DOHH2 (cell line): Measurements from ENCODE around the gene SNTN.
"Not testable (repeated sequence)": the region's sequence is repeated elsewhere in the genome, so short reads cannot be mapped to it uniquely, and the experiment has no call there.

Experiments used
- H3F3A ChIP-seq: fragments of 200-600 bp; sonication (generic), shearing (Covaris generic); 2 replicates; pipeline ENCODE4 v1.6.0; 2016; ENCODE audit warnings: antibody characterized with exemption, mild to moderate bottlenecking; ENCODE audit not compliant: control insufficient read depth, insufficient read depth
- H3K27ac ChIP-seq: fragments of 200-600 bp; sonication (generic); 2 replicates; pipeline ENCODE4 v1.5.1; 2014; ENCODE audit warnings: low read depth, mild to moderate bottlenecking, low read length, moderate library complexity
- H3K27me3 ChIP-seq: fragments of 200-600 bp; sonication (generic); 2 replicates; pipeline ENCODE4 v1.6.1; 2014; ENCODE audit warnings: mild to moderate bottlenecking, low read length, mixed read lengths; ENCODE audit not compliant: control insufficient read depth
- H3K36me3 ChIP-seq: fragments of 200-600 bp; sonication (generic); 2 replicates; pipeline ENCODE4 v1.6.1; 2014; ENCODE audit warnings: mild to moderate bottlenecking, low read length, moderate library complexity, mixed read lengths; ENCODE audit not compliant: control insufficient read depth
- H3K4me1 ChIP-seq: fragments of 200-600 bp; sonication (generic); 2 replicates; pipeline ENCODE4 v1.6.1; 2014; ENCODE audit warnings: mild to moderate bottlenecking, low read length, mixed read lengths; ENCODE audit not compliant: control insufficient read depth
- H3K4me2 ChIP-seq: fragments of 200-600 bp; sonication (generic); 2 replicates; pipeline ENCODE4 v1.6.0; 2014; ENCODE audit warnings: mild to moderate bottlenecking, low read length, moderate library complexity
- H3K4me3 ChIP-seq: fragments of 200-600 bp; sonication (generic); 2 replicates; pipeline ENCODE4 v1.5.1; 2014; ENCODE audit warnings: mild to moderate bottlenecking, low read length, mixed read lengths
- H3K79me2 ChIP-seq: fragments of 200-600 bp; sonication (generic); 2 replicates; pipeline ENCODE4 v1.6.1; 2014; ENCODE audit warnings: mild to moderate bottlenecking, low read length, mixed read lengths; ENCODE audit not compliant: control insufficient read depth
- H3K9me2 ChIP-seq: fragments of 200-600 bp; sonication (generic); replicated peaks from 2 replicates; pipeline ENCODE4 v1.6.1; 2014; ENCODE audit warnings: mild to moderate bottlenecking, low read length, mixed read lengths; ENCODE audit not compliant: control insufficient read depth
- H3K9me3 ChIP-seq: fragments of 200-600 bp; sonication (generic); 2 replicates; pipeline ENCODE4 v1.6.1; 2014; ENCODE audit warnings: antibody characterized with exemption, low read length, mixed read lengths; ENCODE audit not compliant: control insufficient read depth, insufficient read depth
- H4K20me1 ChIP-seq: fragments of 200-600 bp; sonication (generic); 2 replicates; pipeline ENCODE4 v1.6.0; 2014; ENCODE audit warnings: low read depth, mild to moderate bottlenecking, antibody characterized with exemption, low read length, moderate library complexity; ENCODE audit not compliant: control insufficient read depth, insufficient read depth
- CTCF ChIP-seq: fragments of 200-600 bp; sonication (generic); IDR thresholded peaks from one replicate; pipeline ENCODE4 v1.5.1; 2014; ENCODE audit warnings: antibody characterized with exemption, mild to moderate bottlenecking, low read depth, low read length; ENCODE audit not compliant: poor library complexity, severe bottlenecking
- EZH2phosphoT487 ChIP-seq: fragments of 200-600 bp; sonication (generic); IDR thresholded peaks from 2 replicates; pipeline ENCODE4 v1.6.1; 2017; ENCODE audit warnings: borderline replicate concordance, mild to moderate bottlenecking, antibody characterized with exemption, low read length, moderate library complexity, mixed read lengths

SNTN gene

GRCh38 chr3:63639806-63640205, 12.7 kb upstream of the SNTN start:
- no peaks in the 10 kb centered on the region for H3F3A ChIP-seq
- H3K9me2 ChIP-seq: no peaks in the 10 kb centered on the region
- H4K20me1 ChIP-seq: no peaks in the 10 kb centered on the region
- no peaks in the 10 kb centered on the region for H3K9me3 ChIP-seq
- H3K4me1 ChIP-seq: no peaks in the 10 kb centered on the region
- no peak overlapping the region for H3K4me2 ChIP-seq
- H3K4me3 ChIP-seq: no peak overlapping the region
- 0 out of 2 replicates have a peak, but pooled peaks cover 4% of the 10 kb centered on the region for H3K27me3 ChIP-seq
- H3K36me3 ChIP-seq: no peaks in the 10 kb centered on the region
- TF ChIP-seq EZH2phosphoT487 (no peak), CTCF (no peak)
- H3K27ac ChIP-seq: no peak overlapping the region
- H3K79me2 ChIP-seq: no peaks in the 10 kb centered on the region

GRCh38 chr3:63642488-63642887, 10.0 kb upstream of the SNTN start:
- no peaks in the 10 kb centered on the region for H3K9me2 ChIP-seq
- no peaks in the 10 kb centered on the region for H3K79me2 ChIP-seq
- no peaks in the 10 kb centered on the region for H3K36me3 ChIP-seq
- H3K27ac ChIP-seq: no peak overlapping the region
- no peak overlapping the region for H3K4me2 ChIP-seq
- no peak for TF ChIP-seq CTCF
- TF ChIP-seq EZH2phosphoT487: no peak
- H3K27me3 ChIP-seq: no peaks in the 10 kb centered on the region
- H3F3A ChIP-seq: no peaks in the 10 kb centered on the region
- no peaks in the 10 kb centered on the region for H3K4me1 ChIP-seq
- no peaks in the 10 kb centered on the region for H4K20me1 ChIP-seq
- no peak overlapping the region for H3K4me3 ChIP-seq
- H3K9me3 ChIP-seq: no peaks in the 10 kb centered on the region

GRCh38 chr3:63644212-63644797, 8.2 kb upstream of the SNTN start:
- Histone ChIP-seq H3K9me2 (no peaks in the 10 kb centered on the region), H3K27ac (no peak overlapping the region), H3F3A (no peaks in the 10 kb centered on the region), H3K4me3 (no peak overlapping the region), H4K20me1 (no peaks in the 10 kb centered on the region), H3K27me3 (no peaks in the 10 kb centered on the region), H3K9me3 (no peaks in the 10 kb centered on the region), H3K36me3 (no peaks in the 10 kb centered on the region), H3K79me2 (no peaks in the 10 kb centered on the region), H3K4me1 (no peaks in the 10 kb centered on the region), H3K4me2 (no peak overlapping the region)
- TF ChIP-seq CTCF (no peak), EZH2phosphoT487 (no peak)

GRCh38 chr3:63644928-63645781, 7.3 kb upstream of the SNTN start:
- not testable (repeated sequence) for H3K36me3 ChIP-seq, H3K27me3 ChIP-seq, H3K4me2 ChIP-seq, H3K79me2 ChIP-seq, H3K9me3 ChIP-seq, H3K27ac ChIP-seq, H3K4me3 ChIP-seq, H4K20me1 ChIP-seq, H3K4me1 ChIP-seq, H3K9me2 ChIP-seq, H3F3A ChIP-seq
